WERI-Rb-1 (cell line): ENCODE measurements around the gene IPO9.

Source experiments
- DNase-seq: peaks from one replicate; pipeline ENCODE4 v3.0.0-alpha.2; 2020
- H3K27ac ChIP-seq: fragments of 250-450 bp; sonication (Bioruptor Pico); 2 replicates; pipeline ENCODE4 v1.5.1; 2020; ENCODE audit warnings: mild to moderate bottlenecking, moderate library complexity
- H3K27me3 ChIP-seq: fragments of 250-450 bp; sonication (Bioruptor Pico); 2 replicates; pipeline ENCODE4 v1.5.1; 2021; ENCODE audit warnings: mild to moderate bottlenecking, low read depth, moderate library complexity; ENCODE audit not compliant: insufficient read depth, severe bottlenecking
- H3K36me3 ChIP-seq: fragments of 250-450 bp; sonication (Bioruptor Pico); 2 replicates; pipeline ENCODE4 v1.5.1; 2020; ENCODE audit warnings: mild to moderate bottlenecking, moderate library complexity
- H3K4me3 ChIP-seq: 2 replicates; pipeline ENCODE4 v1.5.1; 2011; ENCODE audit warnings: low read depth, mild to moderate bottlenecking, control low read depth, low read length
- H3K9me3 ChIP-seq: fragments of 250-450 bp; sonication (Bioruptor Pico); 2 replicates; pipeline ENCODE4 v1.5.1; 2021; ENCODE audit warnings: mild to moderate bottlenecking, moderate library complexity; ENCODE audit not compliant: severe bottlenecking
- TF ChIP-seq, protein P1 (sequence below): IDR thresholded peaks from 2 replicates; pipeline ENCODE4 v1.5.1; 2011; ENCODE audit warnings: low read depth, mild to moderate bottlenecking, control low read depth, inconsistent platforms, low read length

The IPO9 gene

DNA sequence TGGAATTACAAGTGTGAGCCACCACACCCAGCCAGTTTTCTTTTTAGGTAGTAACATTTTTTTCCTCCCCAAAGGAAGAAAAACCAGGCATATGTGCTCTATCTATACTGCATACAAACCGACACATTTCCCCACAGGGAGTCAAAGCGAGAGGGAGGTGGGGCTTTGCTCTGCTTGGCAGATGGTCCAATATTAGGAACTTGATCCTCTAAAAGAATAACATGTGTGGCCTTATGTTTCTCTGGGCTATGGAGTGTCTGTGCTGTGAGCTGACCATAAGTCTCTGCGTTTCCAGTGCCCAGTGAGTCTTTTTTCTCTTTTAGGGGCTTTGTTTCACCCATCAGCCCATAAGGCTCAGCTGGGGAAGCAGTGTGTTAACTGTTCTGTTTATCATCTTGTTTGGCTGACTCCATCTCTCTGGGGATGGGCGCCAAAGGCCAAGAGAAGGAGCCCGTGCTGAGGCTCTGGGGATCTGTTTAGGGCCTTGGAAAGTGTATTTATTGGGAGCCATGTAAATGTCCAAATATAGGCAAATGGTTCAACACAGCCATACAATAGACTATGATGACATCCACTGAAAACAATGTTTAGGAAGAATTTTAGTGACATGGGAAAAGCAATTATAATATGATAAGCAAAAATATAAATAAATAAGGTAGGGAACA, 97.2 kb downstream of the IPO9 start:
- DNase-seq, result peak; percentile 97
- Histone ChIP-seq H3K27ac (peak overlapping the region; percentile 90), H3K9me3 (peaks cover 2% of the 10 kb centered on the region), H3K4me3 (peak overlapping the region; percentile 26), H3K27me3 (no peaks in the 10 kb centered on the region), H3K36me3 (no peaks in the 10 kb centered on the region; the same call in 1 of the 2 replicates)
- TF ChIP-seq, protein P1, sequence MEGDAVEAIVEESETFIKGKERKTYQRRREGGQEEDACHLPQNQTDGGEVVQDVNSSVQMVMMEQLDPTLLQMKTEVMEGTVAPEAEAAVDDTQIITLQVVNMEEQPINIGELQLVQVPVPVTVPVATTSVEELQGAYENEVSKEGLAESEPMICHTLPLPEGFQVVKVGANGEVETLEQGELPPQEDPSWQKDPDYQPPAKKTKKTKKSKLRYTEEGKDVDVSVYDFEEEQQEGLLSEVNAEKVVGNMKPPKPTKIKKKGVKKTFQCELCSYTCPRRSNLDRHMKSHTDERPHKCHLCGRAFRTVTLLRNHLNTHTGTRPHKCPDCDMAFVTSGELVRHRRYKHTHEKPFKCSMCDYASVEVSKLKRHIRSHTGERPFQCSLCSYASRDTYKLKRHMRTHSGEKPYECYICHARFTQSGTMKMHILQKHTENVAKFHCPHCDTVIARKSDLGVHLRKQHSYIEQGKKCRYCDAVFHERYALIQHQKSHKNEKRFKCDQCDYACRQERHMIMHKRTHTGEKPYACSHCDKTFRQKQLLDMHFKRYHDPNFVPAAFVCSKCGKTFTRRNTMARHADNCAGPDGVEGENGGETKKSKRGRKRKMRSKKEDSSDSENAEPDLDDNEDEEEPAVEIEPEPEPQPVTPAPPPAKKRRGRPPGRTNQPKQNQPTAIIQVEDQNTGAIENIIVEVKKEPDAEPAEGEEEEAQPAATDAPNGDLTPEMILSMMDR, result no peak

DNA sequence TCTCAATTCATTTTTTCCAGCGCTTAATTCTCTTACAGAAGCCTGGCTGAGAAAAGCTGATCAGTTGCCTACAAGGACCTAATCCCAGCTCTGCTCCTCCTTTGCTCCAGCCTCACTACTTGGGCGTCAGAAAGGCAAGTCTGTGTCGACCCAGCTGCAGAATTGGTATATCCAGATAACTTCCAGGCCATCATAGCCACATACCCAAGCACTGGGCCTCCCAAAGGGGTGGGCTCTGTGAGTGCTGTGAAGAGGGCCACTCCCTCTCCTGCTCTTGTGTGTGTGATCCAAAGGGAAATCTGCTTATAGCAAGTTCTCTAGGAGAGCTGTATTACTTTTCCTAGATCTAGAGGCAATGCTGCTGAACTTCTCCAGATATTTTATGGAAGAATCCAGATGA, 99.3 kb downstream of the IPO9 start:
- peak overlapping the region; percentile 90 for H3K27ac ChIP-seq
- no peaks in the 10 kb centered on the region for H3K9me3 ChIP-seq
- H3K4me3 ChIP-seq, result no peak overlapping the region
- H3K27me3 ChIP-seq, result no peaks in the 10 kb centered on the region
- DNase-seq, result peak; percentile 96
- peaks cover 8% of the 10 kb centered on the region; the same call in 1 of the 2 replicates for H3K36me3 ChIP-seq
- TF ChIP-seq, protein P1, result no peak

DNA sequence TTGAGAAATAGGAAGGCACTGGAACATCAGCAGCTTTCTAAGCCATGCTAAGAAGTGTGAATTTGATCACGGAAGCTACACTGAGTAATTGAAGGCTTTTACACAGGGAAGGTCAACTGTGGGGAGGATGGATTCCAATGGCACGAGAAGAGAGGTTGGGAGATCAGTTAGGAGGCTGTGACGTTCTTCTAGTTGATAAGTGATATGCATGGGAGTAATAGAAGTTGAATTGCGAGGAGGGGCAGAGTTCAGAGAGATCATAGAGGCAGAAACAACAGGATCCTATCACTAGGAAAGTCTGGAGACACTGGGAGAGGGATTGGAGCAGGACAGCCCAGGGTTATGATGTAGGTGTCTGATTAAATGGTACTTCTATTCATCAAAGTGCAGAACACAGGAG, 101.2 kb downstream of the IPO9 start:
- TF ChIP-seq, protein P1, result no peak

DNA sequence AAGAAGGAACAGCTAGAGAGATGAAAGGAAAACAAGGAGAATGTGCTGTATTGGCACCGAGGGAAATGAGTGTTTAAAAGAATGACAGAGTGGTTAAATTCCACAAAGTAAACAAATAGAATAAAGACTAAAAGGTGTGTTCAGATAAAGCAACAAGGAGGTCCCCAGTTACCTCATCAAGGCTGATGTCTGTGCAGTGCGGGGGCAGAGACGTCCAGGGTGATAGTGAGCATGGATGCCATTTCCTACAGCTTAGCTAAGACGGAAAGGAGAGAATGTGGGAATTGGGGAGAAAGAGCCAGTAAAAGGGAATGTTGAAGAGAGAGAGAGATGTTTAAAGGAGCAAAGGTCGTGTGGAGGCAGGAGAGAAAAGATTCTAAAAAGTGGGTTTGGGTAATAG, 101.8 kb downstream of the IPO9 start:
- Histone ChIP-seq H3K27ac (no peak overlapping the region), H3K36me3 (peaks cover 8% of the 10 kb centered on the region; the same call in 1 of the 2 replicates), H3K4me3 (no peak overlapping the region), H3K9me3 (no peaks in the 10 kb centered on the region), H3K27me3 (no peaks in the 10 kb centered on the region)
- TF ChIP-seq, protein P1, result no peak
- DNase-seq, result no peak

More for the DNA sequence above, 101.2 kb downstream of the IPO9 start:
- no peak overlapping the region for H3K27ac ChIP-seq
- no peak overlapping the region for H3K4me3 ChIP-seq
- no peaks in the 10 kb centered on the region for H3K27me3 ChIP-seq
- H3K36me3 ChIP-seq, result peaks cover 8% of the 10 kb centered on the region; the same call in 1 of the 2 replicates
- no peak for DNase-seq
- no peaks in the 10 kb centered on the region for H3K9me3 ChIP-seq
